Measurements from ENCODE around the gene CES4A.
"Not testable (repeated sequence)": the region's sequence is repeated elsewhere in the genome, so short reads cannot be mapped to it uniquely, and the experiment has no call there.

The CES4A gene

DNA sequence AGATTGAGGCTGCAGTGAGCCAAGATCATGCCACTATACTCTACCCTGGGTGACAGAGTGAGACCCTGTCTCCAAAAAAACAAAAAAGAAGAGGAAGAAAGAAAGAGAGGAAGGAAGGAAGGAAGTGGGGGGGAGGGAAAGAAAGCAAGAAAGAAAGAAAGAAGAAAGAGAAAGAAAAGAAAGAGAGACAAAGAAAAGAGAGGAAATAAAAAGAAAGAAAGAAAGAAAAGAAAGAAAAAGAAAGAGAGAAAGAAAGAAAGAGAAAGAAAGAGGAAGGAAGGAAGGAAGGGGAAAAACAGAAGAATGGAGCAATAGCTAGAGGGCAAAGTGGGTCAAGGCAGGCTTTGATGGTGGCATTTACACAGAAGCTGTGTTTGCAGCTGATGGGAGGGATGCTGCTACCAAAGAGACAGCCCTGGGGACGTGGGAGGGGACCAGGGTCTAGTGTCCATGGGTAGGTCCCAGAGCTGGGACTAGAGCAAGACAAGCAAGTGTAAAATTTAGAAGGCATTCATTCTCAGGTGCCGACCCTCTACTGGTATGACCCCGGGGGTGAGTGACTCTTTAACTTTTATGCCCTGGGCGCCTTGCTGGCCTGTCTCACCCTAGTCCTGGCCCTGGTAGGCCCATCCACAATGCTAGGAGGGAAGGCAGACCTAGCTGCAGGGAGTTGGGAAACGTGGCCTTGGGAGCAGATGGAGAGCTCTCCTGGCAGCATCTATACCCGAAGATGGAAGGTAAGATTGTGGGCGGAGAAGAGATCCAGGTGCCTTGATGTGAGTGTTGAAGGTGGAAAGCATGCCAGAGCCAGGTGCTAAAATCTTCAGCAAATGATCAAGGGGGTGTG is 29.3 kb upstream of the CES4A start:
- no peak for DNase-seq

- no peak for DNase-seq
These were observed 28.7 kb upstream of the CES4A start for GRCh38 chr16:66959704-66960161.

DNA sequence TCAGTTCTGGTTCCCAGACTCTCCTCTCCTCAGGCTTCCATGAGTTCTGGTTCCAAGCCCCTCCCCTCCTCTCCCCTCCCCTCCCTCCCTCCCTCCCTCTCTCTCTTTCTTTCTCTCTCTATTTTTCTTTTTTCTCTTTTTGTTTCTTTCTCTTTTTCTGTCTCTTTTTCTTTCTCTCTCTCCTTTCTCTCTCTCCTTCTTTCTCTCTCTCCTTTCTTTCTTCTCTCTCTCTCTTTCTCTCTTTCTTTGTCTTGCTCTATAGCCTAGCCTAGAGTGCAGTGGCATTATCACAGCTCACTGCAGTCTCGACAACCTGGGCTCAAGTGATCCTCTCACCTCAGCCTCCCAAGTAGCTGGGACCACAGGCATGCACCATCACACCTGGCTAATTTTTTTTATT is 28.1 kb upstream of the CES4A start:
- no peak for DNase-seq

- peak; percentile 96 to 97 for DNase-seq
These were observed 27.2 kb upstream of the CES4A start, which contains the start of gene CES3 for GRCh38 chr16:66961065-66961744. Gene CES3 (plus strand): TSS chr16:66961266. CDS start chr16:66961308, 42 bp downstream.

DNA sequence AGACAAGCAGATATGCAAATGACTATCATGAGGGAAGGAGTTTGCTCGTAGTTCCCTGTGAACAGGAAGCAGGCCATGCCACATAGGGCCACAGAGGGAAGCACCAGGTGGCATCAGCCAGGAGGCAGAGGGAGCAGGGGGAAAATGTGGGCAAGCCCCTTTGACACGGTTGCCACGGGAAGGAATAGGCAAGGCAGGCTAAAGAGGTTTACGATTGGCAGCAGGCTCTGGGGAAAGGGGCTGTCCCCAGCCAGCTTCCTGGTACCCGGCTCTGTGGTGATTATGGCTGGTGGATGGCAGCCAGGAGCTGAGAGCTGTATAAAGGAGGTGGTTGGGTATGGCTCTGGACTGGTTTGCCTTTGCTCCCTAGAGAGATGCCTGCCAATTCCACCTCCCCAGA is 26.5 kb upstream of the CES4A start:
- peak in 1 of 2 experiments; percentile 10 for DNase-seq

- no peak for DNase-seq
These were observed 24.3 kb upstream of the CES4A start for GRCh38 chr16:66964049-66964448.

DNA sequence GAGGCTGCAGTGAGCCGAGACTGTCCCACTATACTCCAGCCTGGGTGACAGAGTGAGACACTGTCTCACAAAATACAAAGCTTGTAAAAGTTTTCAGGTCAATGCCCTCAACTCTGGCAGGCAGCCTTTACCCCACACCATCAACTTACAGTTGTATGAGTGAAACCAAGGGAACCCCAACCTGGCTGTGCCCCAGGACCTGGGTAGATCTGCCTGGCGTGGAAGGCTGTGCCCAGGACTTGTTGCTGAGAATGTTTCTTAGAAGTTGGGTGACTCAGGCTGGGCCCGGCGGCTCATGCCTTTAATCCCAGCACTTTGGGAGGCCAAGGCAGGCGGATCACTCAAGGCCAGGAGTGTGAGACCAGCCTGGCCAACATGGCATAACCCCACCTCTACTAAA is 19.5 kb upstream of the CES4A start:
- DNase-seq, result no peak

- DNase-seq, result no peak
These were observed 17.3 kb upstream of the CES4A start for GRCh38 chr16:66970775-66971720.

- DNase-seq, result no peak
These were observed 15.4 kb upstream of the CES4A start for GRCh38 chr16:66972983-66973382.

GRCh38 chr16:66973716-66974115 is 14.7 kb upstream of the CES4A start:
- DNase-seq, result no peak

GRCh38 chr16:66974156-66974931 is 14.0 kb upstream of the CES4A start:
- not testable (repeated sequence) for DNase-seq

GRCh38 chr16:66974932-66975246 is 13.5 kb upstream of the CES4A start:
- DNase-seq, result not testable (repeated sequence)

GRCh38 chr16:66975302-66975893 is 13.0 kb upstream of the CES4A start:
- DNase-seq, result no peak

- no peak for DNase-seq
These were observed 11.6 kb upstream of the CES4A start for GRCh38 chr16:66976746-66977145.

DNA sequence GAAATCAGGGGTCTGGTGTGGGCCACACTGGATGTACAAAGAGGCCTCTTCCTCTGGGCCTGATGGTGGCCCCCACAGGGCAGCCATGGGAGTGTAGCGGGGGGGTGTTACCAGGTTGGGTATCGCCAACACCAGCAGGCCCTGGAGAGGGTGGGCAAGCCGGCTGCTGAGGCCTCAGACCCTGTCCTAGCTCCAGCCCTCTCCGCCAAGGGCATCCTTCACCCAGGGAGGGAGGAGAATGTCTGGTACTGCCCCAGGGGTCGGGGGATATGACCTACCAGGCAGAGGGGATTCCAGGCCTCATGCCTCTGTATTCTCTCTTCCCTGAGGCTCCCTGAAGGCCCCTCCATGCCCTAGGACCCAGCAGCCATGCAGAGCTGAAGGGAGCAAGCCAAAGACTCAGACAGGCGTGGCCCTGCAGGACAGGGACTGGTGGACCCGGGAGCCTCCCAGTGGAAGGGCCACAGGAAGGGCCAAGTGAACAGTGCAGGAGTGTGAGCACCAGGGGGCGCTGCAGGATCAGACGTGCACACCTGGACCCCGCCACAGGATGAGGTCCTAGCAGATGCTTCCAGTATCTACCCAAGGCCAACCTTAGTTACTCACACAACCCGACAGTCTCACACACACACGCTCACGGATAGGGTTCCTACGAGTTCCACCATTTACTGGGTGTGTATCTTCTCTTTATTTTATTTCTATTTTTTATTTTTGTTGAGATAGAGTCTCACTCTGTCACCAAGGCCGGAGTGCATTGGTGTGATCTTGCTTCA is 10.9 kb upstream of the CES4A start:
- DNase-seq, result peak; percentile 82 to 86

DNA sequence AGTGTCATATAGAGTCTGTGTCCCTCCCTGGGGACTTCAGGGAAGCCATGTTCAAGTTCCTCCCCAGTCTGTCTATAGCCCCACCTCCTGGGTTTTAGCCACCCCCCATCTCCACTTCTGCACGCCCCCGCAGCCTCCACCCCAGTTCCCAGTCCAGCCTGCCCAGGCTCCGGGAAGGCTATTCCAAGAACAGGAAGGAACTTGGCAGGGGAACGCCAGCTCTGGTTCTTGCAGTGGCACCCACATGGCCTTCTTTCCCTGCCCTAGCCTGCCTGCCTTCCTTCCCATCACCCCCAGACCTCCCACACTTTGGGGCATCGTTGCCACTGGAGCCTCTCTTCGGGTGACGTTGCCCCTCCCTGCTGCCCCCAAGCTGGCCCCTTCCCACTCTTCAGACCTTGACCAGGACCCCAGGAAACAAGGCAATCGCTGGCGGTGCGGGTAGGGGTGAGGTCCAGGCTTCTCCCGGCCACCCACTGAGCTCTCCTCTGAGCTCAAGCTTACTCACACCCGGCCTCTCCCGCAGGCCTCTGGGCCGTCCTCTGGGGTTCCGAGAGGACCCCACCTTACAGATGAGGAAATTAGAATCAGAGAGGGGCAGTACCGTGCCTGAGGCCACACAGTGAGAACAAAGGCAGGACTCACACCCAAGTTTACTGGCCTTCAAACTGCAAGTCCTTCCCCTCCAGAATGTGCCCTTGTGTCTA is 9.2 kb upstream of the CES4A start:
- DNase-seq, result no peak

DNA sequence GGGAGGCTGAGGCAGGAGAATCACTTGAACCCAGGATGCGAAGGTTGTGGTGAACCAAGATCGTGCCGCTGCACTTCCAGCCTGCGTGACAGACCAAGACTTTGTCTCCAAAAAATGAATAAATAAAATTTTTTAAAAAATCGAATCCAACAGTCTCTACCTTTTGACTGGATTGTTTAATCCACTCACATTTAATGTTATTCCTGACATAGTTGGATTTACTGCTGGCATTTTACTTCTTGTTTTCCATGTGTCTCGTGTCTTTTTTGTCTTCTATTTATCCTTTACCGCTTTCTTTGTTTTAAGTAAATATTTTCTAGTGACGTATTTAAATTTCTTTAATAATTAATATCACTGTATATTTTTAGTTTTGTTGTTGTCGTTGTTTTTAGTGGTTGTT is 5.4 kb upstream of the CES4A start:
- DNase-seq, result no peak

GRCh38 chr16:66984892-66985311 is 3.5 kb upstream of the CES4A start:
- no peak for DNase-seq

- DNase-seq, result no peak
These were observed 1.8 kb upstream of the CES4A start for GRCh38 chr16:66986559-66986958.

GRCh38 chr16:66991545-66992077 is 3.2 kb downstream of the CES4A start:
- DNase-seq, result no peak
